Cardiac muscle cell (in vitro differentiated cells and primary cell): ENCODE measurements around the gene SETBP1. TPM values are rescaled to one million over a fixed set of nuclear protein-coding genes. Genes with fewer than 3 reads are reported as not detected.

ENCODE experiments used
- DNase-seq, 2 donors: peaks; one replicate each; pipeline versions ENCODE4 v3.0.0 to v3.0.0-alpha.2; 2010 to 2017; ENCODE audit warnings: low read depth in 1 of 2, low spot score in 1 of 2
- H3K27ac ChIP-seq: fragments of 200-600 bp; sonication (generic); 2 replicates; pipeline ENCODE4 v1.5.1; 2016
- H3K27me3 ChIP-seq: fragments of 200-600 bp; sonication (generic); 2 replicates; pipeline ENCODE4 v1.6.0; 2016; ENCODE audit warnings: control low read depth
- H3K36me3 ChIP-seq: fragments of 200-600 bp; sonication (generic); 2 replicates; pipeline ENCODE4 v1.5.1; 2016; ENCODE audit warnings: control low read depth
- H3K4me1 ChIP-seq: fragments of 200-600 bp; sonication (generic); 2 replicates; pipeline ENCODE4 v1.8.1; 2017; ENCODE audit warnings: low read depth, mild to moderate bottlenecking, mixed run types
- H3K4me3 ChIP-seq: fragments of 200-600 bp; sonication (generic); 2 replicates; pipeline ENCODE4 v1.5.1; 2016; ENCODE audit warnings: mild to moderate bottlenecking
- H3K9me3 ChIP-seq: fragments of 200-600 bp; sonication (generic); 2 replicates; pipeline ENCODE4 v1.5.1; 2017; ENCODE audit warnings: low read depth, mild to moderate bottlenecking, control low read depth
- CTCF ChIP-seq: IDR thresholded peaks from 2 replicates; pipeline ENCODE4 v1.5.1; 2012; ENCODE audit warnings: low read depth, mild to moderate bottlenecking, low read length
- polyA plus RNA-seq: library from polyadenylated mRNA; unstranded; fragments of >200 nt; fragmentation: Nextera tagmentation; extraction: Ambion mirVana; gene quantifications from 2 replicates; pipeline ENCODE4 v1.2.1, GENCODE V29; 2016
- total RNA-seq: library from RNA; depleted of rRNA; stranded (reverse); fragments of >200 nt; gene quantifications from 2 replicates; pipeline ENCODE4 v1.2.3, GENCODE V29; 2016

SETBP1 gene
- total and polyA plus RNA-seq, 2 experiments from 2014 or later, result 6.3 to 30.6 TPM

DNA sequence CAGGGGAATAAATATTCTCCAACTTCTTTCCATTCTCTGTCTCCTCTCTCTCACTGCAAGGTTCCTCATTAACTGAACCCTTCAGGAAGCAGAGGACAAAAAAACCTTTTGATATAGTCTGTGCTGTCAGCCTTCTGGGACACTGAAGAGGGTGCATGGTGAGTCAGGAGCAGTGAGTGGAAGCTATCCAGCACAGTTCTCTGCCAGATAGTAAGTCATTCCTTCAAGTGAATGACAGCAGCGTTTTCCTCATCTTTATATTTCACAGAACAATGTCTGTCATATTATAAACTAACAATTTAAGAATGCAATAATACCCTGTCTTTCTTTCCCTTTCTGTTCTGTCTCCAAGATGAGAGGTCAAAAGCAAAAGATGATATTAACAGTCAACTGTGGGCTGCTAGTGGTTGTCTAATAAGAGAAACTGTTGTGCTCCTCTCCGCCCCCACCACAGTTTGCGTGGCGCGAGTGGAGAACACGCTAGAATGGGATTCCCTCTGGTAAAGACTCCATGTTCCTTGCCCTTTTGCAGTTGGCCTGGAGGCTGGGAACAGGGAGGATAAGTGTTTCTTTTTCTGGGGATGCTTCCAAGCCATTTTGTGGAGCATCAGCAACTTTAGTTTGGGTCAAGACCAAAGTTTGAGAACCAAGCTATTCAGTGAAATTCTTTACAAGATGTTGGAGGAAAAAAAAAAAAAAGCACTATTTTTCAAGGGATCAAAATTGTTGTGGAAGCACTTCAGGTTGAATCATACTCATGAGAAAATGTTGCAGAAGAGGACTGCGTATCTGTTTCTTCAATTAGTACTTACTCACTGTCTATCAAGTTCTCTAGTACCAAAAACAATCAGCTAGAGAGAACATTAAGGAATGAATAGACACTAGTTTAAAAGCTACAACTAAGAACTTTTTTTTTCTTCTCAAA lies 430.2 kb downstream of the SETBP1 start:
- Histone ChIP-seq H3K36me3 (no peaks in the 10 kb centered on the region), H3K4me3 (no peak overlapping the region), H3K27me3 (peaks cover 4% of the 10 kb centered on the region), H3K4me1 (no peaks in the 10 kb centered on the region), H3K27ac (no peak overlapping the region), H3K9me3 (no peaks in the 10 kb centered on the region)
- DNase-seq, result peak in 1 of 2 donors; percentile 20
- no peak for TF ChIP-seq CTCF

DNA sequence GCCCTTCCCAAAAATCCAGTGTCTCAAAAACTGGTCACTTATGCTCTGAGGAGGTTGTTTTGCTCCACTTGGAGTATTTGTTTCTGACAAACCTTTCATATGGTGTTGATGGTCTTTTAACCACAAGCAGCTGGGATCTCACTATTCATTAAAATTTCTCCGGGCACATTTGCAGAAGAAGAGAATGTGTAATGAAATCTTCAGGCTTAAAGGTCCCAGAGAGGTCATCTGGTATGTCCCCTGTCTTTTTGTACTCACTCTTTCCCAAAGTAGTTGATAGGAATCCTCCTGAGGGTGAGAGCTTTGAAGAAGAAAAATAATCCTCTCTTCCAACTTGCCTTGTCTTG lies 430.8 kb downstream of the SETBP1 start:
- no peak for DNase-seq
- Histone ChIP-seq H3K9me3 (no peaks in the 10 kb centered on the region), H3K4me1 (no peaks in the 10 kb centered on the region), H3K27ac (no peak overlapping the region), H3K4me3 (no peak overlapping the region), H3K27me3 (peaks cover 4% of the 10 kb centered on the region), H3K36me3 (no peaks in the 10 kb centered on the region)
- TF ChIP-seq CTCF, result no peak

DNA sequence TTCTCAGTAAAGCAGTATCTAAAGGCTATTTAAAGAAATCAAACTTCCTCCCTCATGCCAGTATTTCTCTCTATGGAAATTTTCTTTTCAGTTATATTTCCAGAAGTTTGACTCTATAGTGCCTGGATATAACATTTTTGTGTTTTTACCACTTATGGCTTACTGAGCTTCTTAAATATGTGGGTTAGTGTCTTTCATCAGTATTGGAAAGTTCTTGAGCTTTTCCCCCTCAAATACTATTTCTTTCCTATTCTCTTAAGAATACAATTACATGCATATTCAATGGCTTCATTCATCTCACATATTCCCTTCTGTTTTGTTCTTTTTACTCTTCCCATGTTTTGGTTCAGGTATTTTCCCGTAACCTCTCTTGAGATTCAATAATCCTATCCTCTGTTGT lies 432.0 kb downstream of the SETBP1 start:
- no peak overlapping the region for H3K4me3 ChIP-seq
- H3K36me3 ChIP-seq, result no peaks in the 10 kb centered on the region
- no peaks in the 10 kb centered on the region for H3K9me3 ChIP-seq
- TF ChIP-seq CTCF, result no peak
- H3K27ac ChIP-seq, result no peak overlapping the region
- no peak for DNase-seq
- peaks cover 9% of the 10 kb centered on the region for H3K27me3 ChIP-seq
- H3K4me1 ChIP-seq, result no peaks in the 10 kb centered on the region

DNA sequence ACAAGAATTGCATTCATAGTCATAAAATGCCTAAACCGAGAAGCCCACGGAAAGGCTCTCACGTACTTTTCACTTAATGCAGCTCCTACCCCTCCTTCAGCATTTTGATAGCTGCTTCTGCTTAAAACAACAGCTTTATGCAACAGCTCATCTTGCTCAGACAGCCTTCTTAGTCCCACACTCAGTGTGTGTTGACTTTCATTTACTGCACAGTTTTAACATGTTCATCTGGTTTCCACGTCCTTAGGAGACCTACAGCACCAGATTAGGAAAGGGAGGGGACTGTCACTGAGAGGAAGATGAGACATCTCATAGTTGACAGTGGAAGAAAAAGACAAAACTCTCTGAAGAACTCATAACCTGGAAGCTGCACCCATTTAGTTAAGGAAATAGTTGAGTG lies 435.4 kb downstream of the SETBP1 start:
- H3K27me3 ChIP-seq, result peaks cover 9% of the 10 kb centered on the region
- no peak for DNase-seq
- no peak overlapping the region for H3K4me3 ChIP-seq
- no peak for TF ChIP-seq CTCF
- H3K27ac ChIP-seq, result no peak overlapping the region
- no peaks in the 10 kb centered on the region for H3K36me3 ChIP-seq
- no peaks in the 10 kb centered on the region for H3K9me3 ChIP-seq
- H3K4me1 ChIP-seq, result no peaks in the 10 kb centered on the region
